K562 (cell line): ENCODE results near the gene NUDCD3. TPM values are rescaled to one million over a fixed set of nuclear protein-coding genes. Genes with fewer than 3 reads are reported as not detected.

ENCODE experiments used
- ATAC-seq: fragments of 200-7000 bp; cut with Tn5 transposase; 3 replicates; pipeline ENCODE4 v1.9.1; 2020; ENCODE audit warnings: moderate library complexity
- BruUV-seq: library from RNA; stranded (reverse); fragments of 400-500 nt; replicated peaks from 2 replicates; lab custom pipeline; 2021; lab: Mats Ljungman, UMichigan
- CTCF ChIA-PET: fragments of 300-600 bp; formaldehyde crosslinking; extraction: SDS; loops from one replicate; lab custom pipeline; 2021; ENCODE audit warnings: low intra/inter-chr PET ratio; lab: Yijun Ruan, JAX
- POLR2A ChIA-PET: fragments of 300-600, 350-650 bp; sonication (Branson Sonifier 250); formaldehyde crosslinking; extraction: SDS; loops from one replicate; lab custom pipeline; 2021; ENCODE audit warnings: antibody characterized with exemption, inconsistent platforms; lab: Yijun Ruan, JAX
- DNase-seq, 4 experiments: peaks; one replicate each; pipeline versions ENCODE4 v3.0.0 to v3.0.0-alpha.2; 2011 to 2018; ENCODE audit warnings: low spot score in 3 of 4, mixed read lengths in 3 of 4; ENCODE audit errors: extremely low read depth in 1 of 4
- FAIRE-seq: peaks from 2 replicates; lab custom pipeline; 2011; peaks lifted over from hg19 to GRCh38; lab: Jason Lieb, UNC
- H2AFZ ChIP-seq: 2 replicates; pipeline ENCODE4 v1.6.0; 2011; ENCODE audit warnings: low read depth, low read length, control low read depth, inconsistent platforms
- H3K27ac ChIP-seq: fragments of 200-600 bp; 3 replicates; pipeline ENCODE4 v1.8.0; 2011; ENCODE audit warnings: low read depth, mild to moderate bottlenecking, control low read depth, inconsistent platforms, low read length, moderate library complexity, mixed read lengths; ENCODE audit errors: extremely low read depth
- H3K27me3 ChIP-seq, 2 experiments: fragments of 300-600 bp in 1 of 2; 2 replicates in 1 of 2; 3 replicates in 1 of 2; pipeline versions ENCODE4 v1.6.0 to v1.8.0; 2011; ENCODE audit warnings: inconsistent platforms in 2 of 2, low read length in 2 of 2, mild to moderate bottlenecking in 1 of 2, mixed read lengths in 1 of 2, moderate library complexity in 1 of 2; ENCODE audit not compliant: control insufficient read depth in 2 of 2, insufficient read depth in 2 of 2
- H3K36me3 ChIP-seq: fragments of 300-600 bp; 3 replicates; pipeline ENCODE4 v1.8.0; 2011; ENCODE audit warnings: mild to moderate bottlenecking, low read length, inconsistent platforms; ENCODE audit not compliant: control insufficient read depth, insufficient read depth
- H3K4me1 ChIP-seq, 2 experiments: fragments of 200-600 bp in 1 of 2; replicated peaks in 1 of 2; 2 replicates in 1 of 2; 3 replicates in 1 of 2; pipeline versions ENCODE4 v1.5.1 to v1.8.0; 2011; ENCODE audit warnings: inconsistent platforms in 2 of 2, low read length in 2 of 2, mild to moderate bottlenecking in 1 of 2, mixed read lengths in 1 of 2, moderate library complexity in 1 of 2; ENCODE audit not compliant: control insufficient read depth in 2 of 2, insufficient read depth in 2 of 2
- H3K4me2 ChIP-seq: 2 replicates; pipeline ENCODE4 v1.6.1; 2011; ENCODE audit warnings: low read length, control low read depth, inconsistent platforms, mixed read lengths; ENCODE audit not compliant: insufficient read depth
- H3K4me3 ChIP-seq: fragments of 200-600 bp; sonication (generic), shearing (Covaris generic); 2 replicates; pipeline ENCODE4 v1.5.1; 2016; ENCODE audit warnings: control low read depth, inconsistent platforms
- H3K79me2 ChIP-seq: fragments of 200-600 bp; 3 replicates; pipeline ENCODE4 v1.8.0; 2011; ENCODE audit warnings: low read length, inconsistent platforms; ENCODE audit not compliant: control insufficient read depth, insufficient read depth
- H3K9ac ChIP-seq, 2 experiments: 2 replicates each; pipeline versions ENCODE4 v1.6.0 to v1.6.1; 2011; ENCODE audit warnings: low read depth in 2 of 2, low read length in 2 of 2, control low read depth in 1 of 2, inconsistent platforms in 1 of 2, mild to moderate bottlenecking in 1 of 2, mixed read lengths in 1 of 2; ENCODE audit not compliant: insufficient read depth in 1 of 2
- H3K9me1 ChIP-seq: one replicate; pipeline ENCODE4 v1.6.0; 2011; ENCODE audit warnings: inconsistent platforms, mild to moderate bottlenecking, low read length, moderate library complexity; ENCODE audit not compliant: control insufficient read depth, insufficient read depth
- H3K9me3 ChIP-seq: replicated peaks from 2 replicates; pipeline ENCODE4 v1.5.1; 2011; ENCODE audit warnings: low read depth, low read length, inconsistent platforms; ENCODE audit not compliant: control insufficient read depth, insufficient read depth
- H4K20me1 ChIP-seq: replicated peaks from 2 replicates; pipeline ENCODE4 v1.6.1; 2011; ENCODE audit warnings: low read length, inconsistent platforms, mixed read lengths; ENCODE audit not compliant: control insufficient read depth, insufficient read depth
- DMBX1 ChIP-seq: fragments of 250-450 bp; sonication (Bioruptor Pico); IDR thresholded peaks from 2 replicates; pipeline ENCODE4 v1.8.0; 2022; ENCODE audit warnings: inconsistent platforms, mild to moderate bottlenecking, moderate library complexity, borderline replicate concordance
- HDAC8 ChIP-seq: fragments of 450-650 bp; IDR thresholded peaks from 2 replicates; pipeline ENCODE4 v1.6.1; 2016; ENCODE audit warnings: mild to moderate bottlenecking, missing genetic modification characterization, moderate library complexity, missing compliant biosample characterization
- RBM15 ChIP-seq: fragments of 200-400 bp; formaldehyde crosslinking; IDR thresholded peaks from 2 replicates; pipeline ENCODE4 v1.6.1; 2018; ENCODE audit warnings: mild to moderate bottlenecking, low read length, moderate library complexity; ENCODE audit not compliant: insufficient read depth
- TBL1XR1 ChIP-seq, 2 experiments: IDR thresholded peaks; 2 replicates each; pipeline ENCODE4 v1.6.1; 2012; ENCODE audit warnings: improper control_type of control experiment in 2 of 2, low read length in 2 of 2, mild to moderate bottlenecking in 1 of 2
- ZNF239 ChIP-seq: fragments of 250-450 bp; sonication (Bioruptor Pico); IDR thresholded peaks from 2 replicates; pipeline ENCODE4 v1.4.0; 2020; ENCODE audit warnings: mild to moderate bottlenecking
- WGBS: fragments of 100-300 bp; shearing (Covaris generic); methylation state at CpG from one replicate; pipeline ENCODE4 v1.1.6; 2016; ENCODE audit warnings: low coverage, mixed read lengths; ENCODE audit not compliant: insufficient coverage; ENCODE audit errors: missing lambda C conversion rate; 5-methylcytosine and 5-hydroxymethylcytosine counted together
- in situ Hi-C: fragments of 300-500 bp; cut with MboI; formaldehyde crosslinking; loops from 4 replicates; pipeline ENCODE4 v1.15.0; 2018; ENCODE audit warnings: inconsistent platforms, mixed read lengths
- intact Hi-C: fragments of 100-400 bp; cut with micrococcal nuclease; formaldehyde crosslinking; loops from 2 replicates; pipeline ENCODE4 v1.14.2; 2022
- polyA plus RNA-seq, 8 experiments: library from polyadenylated mRNA; depleted of rRNA in 4 of 8; stranded (reverse) in 5 of 8; unstranded in 3 of 8; fragments of >200 nt; fragmentation: Nextera tagmentation in 2 of 8; fragmentation: Illumina TruSeq in 1 of 8; extraction: Ambion mirVana in 2 of 8; extraction: Trizol in 1 of 8; gene quantifications; 2 replicates each; pipeline versions ENCODE4 v1.2.1 to v1.2.3, GENCODE V29; 2011 to 2014; ENCODE audit warnings: inconsistent platforms in 1 of 8, missing spikeins in 1 of 8
- total RNA-seq, 7 experiments: library from RNA; depleted of rRNA in 6 of 7; stranded (reverse); fragments of >200 nt in 6 of 7; fragmentation: Illumina TruSeq in 2 of 7; extraction: Trizol in 2 of 7; gene quantifications; 2 replicates each; pipeline versions ENCODE4 v1.2.1 to v1.2.3, GENCODE V29; 2011 to 2021; ENCODE audit warnings: low replicate concordance in 1 of 7
- TF ChIP-seq, protein P1 (sequence below): sonication (generic); formaldehyde crosslinking; IDR thresholded peaks from 2 replicates; pipeline ENCODE4 v1.8.1; 2022; ENCODE audit warnings: missing genetic modification reagents
- TF ChIP-seq, protein P2 (sequence below): fragments of 250-450 bp; sonication (Bioruptor Pico); IDR thresholded peaks from 2 replicates; pipeline ENCODE4 v1.4.0; 2020; ENCODE audit warnings: mild to moderate bottlenecking, moderate library complexity

The NUDCD3 gene
- total and polyA plus RNA-seq, 9 of the 15 experiments (the other 6 are each of a cell fraction or from before 2014, with no cell fraction given): 24.8 to 64.2 (median 42.6) TPM

DNA sequence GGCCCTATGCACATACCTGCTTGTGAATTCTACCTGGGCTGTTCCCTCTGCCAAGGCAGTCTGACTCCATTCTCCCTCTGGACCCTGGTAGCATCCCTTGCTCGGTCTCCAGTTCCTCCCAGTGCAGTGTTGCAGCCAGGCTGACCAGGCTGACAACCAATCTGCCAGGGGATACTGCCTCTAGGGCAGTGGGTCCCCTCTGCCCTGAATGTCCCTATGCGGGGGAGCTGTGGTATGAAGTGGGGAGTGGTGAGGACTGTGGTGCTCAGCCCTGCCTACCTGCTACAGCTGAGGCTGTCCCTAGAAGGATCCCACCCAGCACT is 117.1 kb downstream of the NUDCD3 start:
- Histone ChIP-seq H3K4me1 (peaks cover 0 to 3% of the 10 kb centered on the region in 2 experiments; a peak in 1 of 5 replicates), H3K27ac (no peak overlapping the region), H3K27me3 (peaks cover 0 to 13% of the 10 kb centered on the region in 2 experiments; a peak in 2 of 5 replicates), H3K9ac (no peak overlapping the region), H3K9me1 (peaks cover 5% of the 10 kb centered on the region), H3K4me3 (no peak overlapping the region), H2AFZ (no peak overlapping the region), H3K9me3 (0 out of 2 replicates have a peak, but pooled peaks cover 3% of the 10 kb centered on the region), H3K79me2 (no peaks in the 10 kb centered on the region), H3K4me2 (no peak overlapping the region), H4K20me1 (no peaks in the 10 kb centered on the region), H3K36me3 (no peaks in the 10 kb centered on the region)
- FAIRE-seq (no peak), ATAC-seq (no peak), DNase-seq (peak in 1 of 4 experiments; percentile 3)
- TF ChIP-seq HDAC8 (tag) (no peak), ZNF239 (no peak), RBM15 (no peak), TBL1XR1 (IDR thresholded peaks at IDR 0.05; ENCODE audit: low read length in 2 of 2) (no peak), DMBX1 (CRISPR knock-in tag) (no peak)
- TF ChIP-seq, protein P1, sequence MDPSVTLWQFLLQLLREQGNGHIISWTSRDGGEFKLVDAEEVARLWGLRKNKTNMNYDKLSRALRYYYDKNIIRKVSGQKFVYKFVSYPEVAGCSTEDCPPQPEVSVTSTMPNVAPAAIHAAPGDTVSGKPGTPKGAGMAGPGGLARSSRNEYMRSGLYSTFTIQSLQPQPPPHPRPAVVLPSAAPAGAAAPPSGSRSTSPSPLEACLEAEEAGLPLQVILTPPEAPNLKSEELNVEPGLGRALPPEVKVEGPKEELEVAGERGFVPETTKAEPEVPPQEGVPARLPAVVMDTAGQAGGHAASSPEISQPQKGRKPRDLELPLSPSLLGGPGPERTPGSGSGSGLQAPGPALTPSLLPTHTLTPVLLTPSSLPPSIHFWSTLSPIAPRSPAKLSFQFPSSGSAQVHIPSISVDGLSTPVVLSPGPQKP (CRISPR knock-in tag): no peak
- TF ChIP-seq, protein P2, sequence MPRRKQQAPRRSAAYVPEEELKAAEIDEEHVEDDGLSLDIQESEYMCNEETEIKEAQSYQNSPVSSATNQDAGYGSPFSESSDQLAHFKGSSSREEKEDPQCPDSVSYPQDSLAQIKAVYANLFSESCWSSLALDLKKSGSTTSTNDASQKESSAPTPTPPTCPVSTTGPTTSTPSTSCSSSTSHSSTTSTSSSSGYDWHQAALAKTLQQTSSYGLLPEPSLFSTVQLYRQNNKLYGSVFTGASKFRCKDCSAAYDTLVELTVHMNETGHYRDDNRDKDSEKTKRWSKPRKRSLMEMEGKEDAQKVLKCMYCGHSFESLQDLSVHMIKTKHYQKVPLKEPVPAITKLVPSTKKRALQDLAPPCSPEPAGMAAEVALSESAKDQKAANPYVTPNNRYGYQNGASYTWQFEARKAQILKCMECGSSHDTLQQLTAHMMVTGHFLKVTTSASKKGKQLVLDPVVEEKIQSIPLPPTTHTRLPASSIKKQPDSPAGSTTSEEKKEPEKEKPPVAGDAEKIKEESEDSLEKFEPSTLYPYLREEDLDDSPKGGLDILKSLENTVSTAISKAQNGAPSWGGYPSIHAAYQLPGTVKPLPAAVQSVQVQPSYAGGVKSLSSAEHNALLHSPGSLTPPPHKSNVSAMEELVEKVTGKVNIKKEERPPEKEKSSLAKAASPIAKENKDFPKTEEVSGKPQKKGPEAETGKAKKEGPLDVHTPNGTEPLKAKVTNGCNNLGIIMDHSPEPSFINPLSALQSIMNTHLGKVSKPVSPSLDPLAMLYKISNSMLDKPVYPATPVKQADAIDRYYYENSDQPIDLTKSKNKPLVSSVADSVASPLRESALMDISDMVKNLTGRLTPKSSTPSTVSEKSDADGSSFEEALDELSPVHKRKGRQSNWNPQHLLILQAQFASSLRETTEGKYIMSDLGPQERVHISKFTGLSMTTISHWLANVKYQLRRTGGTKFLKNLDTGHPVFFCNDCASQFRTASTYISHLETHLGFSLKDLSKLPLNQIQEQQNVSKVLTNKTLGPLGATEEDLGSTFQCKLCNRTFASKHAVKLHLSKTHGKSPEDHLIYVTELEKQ (CRISPR knock-in tag): no peak
- intact Hi-C loops: loop anchor here (5.0 to 10.0 kb wide), 2 partner anchors 101 to 131 kb away; no protein-coding TSS in a partner anchor
- POLR2A ChIA-PET: no interaction called here
- in situ Hi-C loops: no loop called here
- 3% methylated on average over 2 of the region's 2 CpGs for WGBS
- BruUV-seq: no TSS peak
- CTCF ChIA-PET: no interaction called here
